Thyroid gland (tissue), 4 donors: Measurements from ENCODE around the gene SLC25A19. TPM values are rescaled to one million over a fixed set of nuclear protein-coding genes. Genes with fewer than 3 reads are reported as not detected.

Source experiments
- DNase-seq, 2 donors: peaks; one replicate each; pipeline ENCODE4 v3.0.0-alpha.2; 2019
- H3K27ac ChIP-seq, 3 donors: fragments of 200-600 bp; sonication (generic); 1 replicate in 2 of 3; 2 replicates in 1 of 3; pipeline ENCODE4 v1.5.1; 2016 to 2019; ENCODE audit warnings: mild to moderate bottlenecking in 1 of 3, moderate library complexity in 1 of 3
- H3K27me3 ChIP-seq: fragments of 200-600 bp; sonication (generic); one replicate; pipeline ENCODE4 v1.5.1; 2019
- H3K36me3 ChIP-seq, 2 donors: fragments of 200-600 bp; sonication (generic); one replicate each; pipeline ENCODE4 v1.5.1; 2016 to 2019
- H3K4me1 ChIP-seq, 2 donors: fragments of 200-600 bp; sonication (generic); one replicate each; pipeline ENCODE4 v1.5.1; 2017 to 2019
- H3K4me3 ChIP-seq, 3 donors: fragments of 200-600 bp; sonication (generic); replicated peaks in 1 of 3; 1 replicate in 2 of 3; 2 replicates in 1 of 3; pipeline ENCODE4 v1.5.1; 2016; ENCODE audit warnings: mild to moderate bottlenecking in 1 of 3
- H3K9me3 ChIP-seq: fragments of 200-600 bp; sonication (generic); one replicate; pipeline ENCODE4 v1.5.1; 2017
- POLR2A ChIP-seq, 2 donors: fragments of 450-650 bp; IDR thresholded peaks; one replicate each; pipeline ENCODE4 v1.6.1; 2017; ENCODE audit warnings: antibody characterized with exemption in 2 of 2, mild to moderate bottlenecking in 2 of 2, moderate library complexity in 1 of 2
- WGBS, 2 donors: methylation state at CpG; one replicate each; pipeline ENCODE4 v1.1.5; 2017; 5-methylcytosine and 5-hydroxymethylcytosine counted together
- intact Hi-C: fragments of 100-400 bp; cut with DNase I; formaldehyde crosslinking; loops from one replicate; pipeline ENCODE4 v1.15.1; 2023
- total RNA-seq, 4 donors: library from RNA; depleted of rRNA; stranded (reverse); fragments of >200 nt; gene quantifications; one replicate each; pipeline ENCODE4 v1.2.3, GENCODE V29; 2016
- TF ChIP-seq, protein P1 (sequence below), 6 experiments: fragments of 200-600 bp in 3 of 6; fragments of 450-650 bp in 3 of 6; sonication (generic) in 3 of 6; IDR thresholded peaks; one replicate each; pipeline ENCODE4 v1.5.1; 2016 to 2019; ENCODE audit warnings: antibody characterized with exemption in 6 of 6, mild to moderate bottlenecking in 2 of 6, inconsistent platforms in 1 of 6, moderate library complexity in 1 of 6

The SLC25A19 gene
- total RNA-seq, 4 donors from 2014 or later, result 2.1 to 14.3 (median 12.7) TPM

GRCh38 chr17:75244133-75244866 is 44.9 kb downstream of the SLC25A19 start:
- TF ChIP-seq POLR2A (IDR thresholded peaks at IDR 0.05), result no peak
- TF ChIP-seq, protein P1, sequence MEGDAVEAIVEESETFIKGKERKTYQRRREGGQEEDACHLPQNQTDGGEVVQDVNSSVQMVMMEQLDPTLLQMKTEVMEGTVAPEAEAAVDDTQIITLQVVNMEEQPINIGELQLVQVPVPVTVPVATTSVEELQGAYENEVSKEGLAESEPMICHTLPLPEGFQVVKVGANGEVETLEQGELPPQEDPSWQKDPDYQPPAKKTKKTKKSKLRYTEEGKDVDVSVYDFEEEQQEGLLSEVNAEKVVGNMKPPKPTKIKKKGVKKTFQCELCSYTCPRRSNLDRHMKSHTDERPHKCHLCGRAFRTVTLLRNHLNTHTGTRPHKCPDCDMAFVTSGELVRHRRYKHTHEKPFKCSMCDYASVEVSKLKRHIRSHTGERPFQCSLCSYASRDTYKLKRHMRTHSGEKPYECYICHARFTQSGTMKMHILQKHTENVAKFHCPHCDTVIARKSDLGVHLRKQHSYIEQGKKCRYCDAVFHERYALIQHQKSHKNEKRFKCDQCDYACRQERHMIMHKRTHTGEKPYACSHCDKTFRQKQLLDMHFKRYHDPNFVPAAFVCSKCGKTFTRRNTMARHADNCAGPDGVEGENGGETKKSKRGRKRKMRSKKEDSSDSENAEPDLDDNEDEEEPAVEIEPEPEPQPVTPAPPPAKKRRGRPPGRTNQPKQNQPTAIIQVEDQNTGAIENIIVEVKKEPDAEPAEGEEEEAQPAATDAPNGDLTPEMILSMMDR (IDR thresholded peaks at IDR 0.05), result no peak
- 89 to 90% methylated on average over 22 of the region's 22 CpGs for WGBS, 2 donors
- no peaks in the 10 kb centered on the region for H3K9me3 ChIP-seq
- H3K4me1 ChIP-seq, result peaks cover 0 to 4% of the 10 kb centered on the region in 2 donors
- intact Hi-C loops, result no loop called here
- no peak overlapping the region for H3K4me3 ChIP-seq
- no peaks in the 10 kb centered on the region for H3K27me3 ChIP-seq
- peaks cover 66 to 70% of the 10 kb centered on the region in 2 donors for H3K36me3 ChIP-seq
- DNase-seq, result no peak
- no peak overlapping the region for H3K27ac ChIP-seq

DNA sequence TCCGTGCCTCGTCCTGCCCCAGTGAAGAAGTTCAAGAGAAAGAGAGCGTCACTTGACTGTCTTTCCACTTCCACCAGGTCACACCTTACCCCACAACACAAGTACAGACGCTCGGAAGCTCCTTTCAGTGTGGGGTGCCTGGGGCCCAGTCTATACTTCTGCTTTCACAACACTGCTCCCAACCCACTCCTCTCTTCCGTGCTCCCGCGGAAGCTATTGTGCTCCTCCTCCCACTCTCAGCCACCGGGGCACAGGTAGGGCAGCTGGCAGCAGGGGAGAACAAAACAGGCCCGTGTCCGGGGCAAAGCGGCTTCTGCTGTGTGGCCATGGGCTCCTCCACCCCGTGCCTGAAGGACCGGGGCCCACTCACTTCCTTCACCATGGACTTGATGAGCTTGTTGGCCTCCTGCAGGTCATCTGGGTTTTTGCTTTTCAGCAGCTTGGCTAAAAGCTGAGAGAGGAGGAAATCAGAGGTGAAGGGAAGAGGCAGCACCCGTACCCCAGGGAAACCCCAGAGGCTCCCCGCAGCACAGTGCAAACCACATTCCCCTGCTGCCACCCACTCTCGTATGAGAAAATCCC is 46.7 kb downstream of the SLC25A19 start:
- no peak for DNase-seq
- Histone ChIP-seq H3K4me3 (no peak overlapping the region), H3K36me3 (peaks cover 81 to 85% of the 10 kb centered on the region in 2 donors), H3K4me1 (no peaks in the 10 kb centered on the region), H3K27ac (no peak overlapping the region), H3K27me3 (no peaks in the 10 kb centered on the region), H3K9me3 (no peaks in the 10 kb centered on the region)
- intact Hi-C loops, result no loop called here
- TF ChIP-seq, protein P1 (IDR thresholded peaks at IDR 0.05), result no peak
- no peak for TF ChIP-seq POLR2A (IDR thresholded peaks at IDR 0.05)
- 91 to 92% methylated on average over 17 of the region's 17 CpGs for WGBS, 2 donors

DNA sequence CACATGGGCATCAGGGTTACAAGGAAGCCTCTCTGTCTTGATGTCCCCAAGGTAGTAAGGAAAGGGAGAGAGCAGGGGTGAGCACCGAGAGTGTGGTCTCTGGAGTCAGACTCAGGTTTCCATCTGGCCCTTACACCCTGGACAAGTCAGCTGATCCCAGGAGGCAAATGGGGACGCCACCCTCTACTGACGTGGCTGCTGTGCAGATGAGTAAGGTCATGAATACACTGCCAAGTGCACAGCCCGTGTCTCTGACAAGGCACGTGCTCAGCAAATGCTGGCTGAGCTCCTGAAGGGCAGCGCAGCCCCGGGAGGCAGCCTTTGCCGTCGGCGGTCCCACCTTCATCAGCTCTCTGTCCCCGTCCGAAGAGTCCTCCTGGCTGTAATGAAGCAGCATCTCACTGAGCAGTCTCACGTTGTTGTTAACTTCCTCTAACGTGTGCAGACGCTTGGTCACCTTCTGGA is 47.2 kb downstream of the SLC25A19 start:
- H3K4me3 ChIP-seq, result no peak overlapping the region
- no peaks in the 10 kb centered on the region for H3K27me3 ChIP-seq
- no peak overlapping the region for H3K27ac ChIP-seq
- DNase-seq, result no peak
- no peaks in the 10 kb centered on the region for H3K9me3 ChIP-seq
- peaks cover 87 to 91% of the 10 kb centered on the region in 2 donors for H3K36me3 ChIP-seq
- intact Hi-C loops, result no loop called here
- no peak for TF ChIP-seq POLR2A (IDR thresholded peaks at IDR 0.05)
- TF ChIP-seq, protein P1 (IDR thresholded peaks at IDR 0.05), result no peak
- H3K4me1 ChIP-seq, result no peaks in the 10 kb centered on the region
- WGBS, 2 donors, result 91 to 94% methylated on average over 15 of the region's 15 CpGs

DNA sequence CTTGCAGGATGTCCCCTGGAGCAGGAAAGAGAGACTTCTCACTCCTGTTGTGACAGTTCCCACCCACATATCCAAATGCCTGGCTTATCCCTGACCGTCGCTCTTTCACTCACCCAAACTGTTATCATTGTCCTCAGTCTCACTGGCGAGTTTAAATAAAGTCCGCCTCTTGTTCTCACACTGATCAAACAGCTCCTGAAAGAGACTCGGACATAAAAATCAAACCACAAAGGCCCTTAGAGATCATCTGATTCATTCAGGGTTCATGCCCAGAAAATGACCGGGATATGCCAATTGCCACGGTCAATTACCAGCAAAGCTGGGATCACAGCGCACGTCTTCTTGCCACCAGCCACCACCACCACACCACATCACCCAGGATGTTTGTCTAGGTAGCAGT is 47.7 kb downstream of the SLC25A19 start:
- intact Hi-C loops, result no loop called here
- no peak for TF ChIP-seq POLR2A (IDR thresholded peaks at IDR 0.05)
- TF ChIP-seq, protein P1 (IDR thresholded peaks at IDR 0.05), result no peak
- H3K27ac ChIP-seq, result no peak overlapping the region
- peaks cover 92 to 94% of the 10 kb centered on the region in 2 donors for H3K36me3 ChIP-seq
- H3K4me1 ChIP-seq, result no peaks in the 10 kb centered on the region
- H3K9me3 ChIP-seq, result no peaks in the 10 kb centered on the region
- WGBS, 2 donors, result 95 to 96% methylated on average over 9 of the region's 9 CpGs
- H3K27me3 ChIP-seq, result no peaks in the 10 kb centered on the region
- H3K4me3 ChIP-seq, result no peak overlapping the region
- DNase-seq, result no peak

DNA sequence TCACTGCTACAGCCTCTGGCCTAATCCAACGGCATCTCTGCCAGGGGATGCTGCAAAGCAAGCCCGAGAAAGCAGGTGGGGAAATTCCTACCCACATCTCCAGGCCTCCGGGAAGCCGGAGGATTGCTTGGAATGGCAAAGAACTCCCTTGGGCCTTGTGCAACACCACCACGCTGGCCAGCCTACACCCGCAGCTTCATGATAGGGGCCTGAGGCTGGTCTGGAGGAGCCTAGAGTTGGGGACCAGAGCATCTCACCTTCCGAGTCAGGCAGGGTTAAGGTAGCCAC is 48.1 kb downstream of the SLC25A19 start:
- intact Hi-C loops, result no loop called here
- Histone ChIP-seq H3K36me3 (peaks cover 91 to 93% of the 10 kb centered on the region in 2 donors), H3K27ac (no peak overlapping the region), H3K4me3 (no peak overlapping the region), H3K4me1 (no peaks in the 10 kb centered on the region), H3K9me3 (no peaks in the 10 kb centered on the region), H3K27me3 (no peaks in the 10 kb centered on the region)
- no peak for DNase-seq
- WGBS, 2 donors, result 85 to 90% methylated on average over 7 of the region's 7 CpGs
- TF ChIP-seq POLR2A (IDR thresholded peaks at IDR 0.05), result no peak
- TF ChIP-seq, protein P1 (IDR thresholded peaks at IDR 0.05), result no peak
